Activated naive CD8-positive, alpha-beta T cell treated with anti-CD3 and anti-CD28 coated beads for 36 hours (primary cell): Measurements from ENCODE around the gene MACROD1. TPM values are rescaled to one million over a fixed set of nuclear protein-coding genes. Genes with fewer than 3 reads are reported as not detected.
"Not testable (repeated sequence)": the region's sequence is repeated elsewhere in the genome, so short reads cannot be mapped to it uniquely, and the experiment has no call there.

Experiments used
- DNase-seq: peaks from one replicate; pipeline ENCODE4 v3.0.0; 2021
- H3K27ac Mint-ChIP-seq: one replicate; pipeline ENCODE4 v1.8.0; 2022; ENCODE audit warnings: mild to moderate bottlenecking, moderate library complexity, mixed read lengths
- H3K27me3 Mint-ChIP-seq: one replicate; pipeline ENCODE4 v1.8.0; 2022; ENCODE audit warnings: mild to moderate bottlenecking, mixed read lengths
- H3K36me3 Mint-ChIP-seq: one replicate; pipeline ENCODE4 v1.8.0; 2021; ENCODE audit warnings: mild to moderate bottlenecking, mixed read lengths
- H3K4me1 Mint-ChIP-seq: one replicate; pipeline ENCODE4 v1.8.0; 2021; ENCODE audit warnings: mixed read lengths
- H3K4me3 Mint-ChIP-seq: one replicate; pipeline ENCODE4 v1.8.0; 2022; ENCODE audit warnings: mild to moderate bottlenecking, moderate library complexity, mixed read lengths
- H3K9me3 Mint-ChIP-seq: one replicate; pipeline ENCODE4 v1.8.0; 2022; ENCODE audit warnings: mixed read lengths
- total RNA-seq, 2 experiments: library from RNA; stranded (reverse); gene quantifications; one replicate each; pipeline ENCODE4 v1.2.3, GENCODE V29; 2021

The MACROD1 gene
- total RNA-seq, 2 experiments from 2014 or later, result 27.6 to 29.6 TPM

DNA sequence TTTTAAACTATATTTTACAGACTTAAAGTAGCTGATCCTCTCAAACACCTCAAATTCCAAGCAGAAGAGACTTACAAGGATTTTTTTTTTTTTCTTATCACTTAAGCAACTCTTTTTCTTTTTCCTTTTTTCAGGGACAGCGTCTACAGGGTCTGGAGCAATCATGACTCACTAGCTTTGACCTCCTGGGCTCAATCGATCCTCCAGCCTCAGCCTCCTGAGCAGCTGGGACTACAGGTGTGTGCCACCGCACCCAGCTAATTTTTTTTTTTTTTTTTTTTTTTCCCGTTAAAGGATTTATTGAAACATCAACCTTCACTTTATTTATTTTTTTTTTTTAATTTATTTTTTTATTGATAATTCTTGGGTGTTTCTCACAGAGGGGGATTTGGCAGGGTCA is 4.5 kb upstream of the MACROD1 start:
- H3K9me3 Mint-ChIP-seq, result peaks cover 3% of the 10 kb centered on the region
- no peak overlapping the region for H3K27ac Mint-ChIP-seq
- H3K36me3 Mint-ChIP-seq, result peaks cover 9% of the 10 kb centered on the region
- no peak overlapping the region for H3K4me3 Mint-ChIP-seq
- no peaks in the 10 kb centered on the region for H3K27me3 Mint-ChIP-seq
- H3K4me1 Mint-ChIP-seq, result peaks cover 4% of the 10 kb centered on the region
- no peak for DNase-seq

DNA sequence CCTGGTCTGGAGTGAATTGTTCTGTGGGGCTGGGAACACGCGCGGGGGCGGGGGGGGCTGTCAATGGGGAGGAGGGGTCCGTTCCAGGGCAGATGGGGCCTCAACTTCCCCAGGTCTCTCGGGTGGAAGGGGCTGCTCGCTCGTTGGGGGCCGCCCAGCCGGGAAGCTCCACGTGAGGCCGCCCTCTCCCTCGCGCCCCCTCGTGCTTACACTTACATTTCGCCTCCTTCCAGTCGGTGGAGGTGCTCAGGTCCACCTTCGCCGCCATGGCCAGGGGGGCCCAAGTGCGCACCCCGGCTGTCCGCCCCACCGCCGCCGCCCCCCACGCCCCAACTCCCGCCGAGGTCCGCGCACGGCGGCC is 452 bp downstream of the MACROD1 start:
- DNase-seq, result peak; percentile 38

DNA sequence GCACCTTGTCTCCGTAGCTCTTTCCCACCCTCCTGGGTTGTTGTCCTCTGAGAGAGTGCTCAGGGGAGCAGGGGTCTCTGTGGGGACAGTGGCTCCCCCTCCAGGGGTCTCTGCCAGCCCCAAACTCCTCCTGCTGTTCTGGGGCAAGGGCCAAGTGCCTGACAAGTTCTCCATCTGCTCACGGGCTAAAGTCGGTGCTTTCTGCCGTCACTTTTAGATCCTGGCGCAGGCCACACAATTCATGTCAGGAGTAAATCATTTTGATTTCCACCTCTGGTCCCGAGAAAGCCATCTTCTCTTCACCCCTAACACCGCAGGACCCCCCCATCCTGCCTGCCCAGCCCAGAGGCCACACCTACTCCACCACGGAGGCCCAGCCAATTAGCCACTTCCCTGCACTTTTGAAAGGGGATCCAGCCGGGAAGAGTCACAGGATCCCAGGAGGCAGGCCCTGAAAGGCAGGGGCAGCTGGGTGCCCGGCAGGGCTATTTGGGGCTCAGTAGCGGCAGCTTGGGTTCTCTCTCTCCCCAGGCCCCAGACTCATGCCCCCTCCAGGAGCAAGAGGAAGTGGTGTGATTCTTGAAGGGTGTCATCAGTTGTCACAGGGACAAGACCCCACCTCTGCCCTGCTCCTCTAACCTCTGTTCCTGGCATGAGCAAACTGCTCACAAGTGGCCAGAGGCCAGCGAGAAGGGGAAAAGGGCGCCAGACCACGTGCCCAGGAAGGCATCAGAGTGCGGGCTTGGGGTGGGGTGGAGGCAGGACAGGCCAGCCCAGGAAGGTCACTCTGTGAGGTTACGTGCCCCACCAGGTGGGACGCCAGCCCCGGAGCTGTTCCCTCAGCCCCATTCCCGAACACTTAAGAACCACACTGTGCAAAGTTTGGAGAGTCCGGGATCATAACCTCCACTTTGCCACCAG is 1.3 kb downstream of the MACROD1 start:
- Mint-ChIP-seq H3K27me3 (no peaks in the 10 kb centered on the region), H3K27ac (peak overlapping the region; percentile 79), H3K36me3 (peaks cover 13% of the 10 kb centered on the region), H3K4me3 (peak overlapping the region; percentile 87), H3K4me1 (peaks cover 11% of the 10 kb centered on the region), H3K9me3 (no peaks in the 10 kb centered on the region)
- no peak for DNase-seq

More for the DNA sequence above, 452 bp downstream of the MACROD1 start:
- peaks cover 13% of the 10 kb centered on the region for H3K36me3 Mint-ChIP-seq
- H3K27me3 Mint-ChIP-seq, result no peaks in the 10 kb centered on the region
- peaks cover 11% of the 10 kb centered on the region for H3K4me1 Mint-ChIP-seq
- peak overlapping the region; percentile 87 for H3K4me3 Mint-ChIP-seq
- H3K27ac Mint-ChIP-seq, result peak overlapping the region; percentile 79
- H3K9me3 Mint-ChIP-seq, result no peaks in the 10 kb centered on the region

DNA sequence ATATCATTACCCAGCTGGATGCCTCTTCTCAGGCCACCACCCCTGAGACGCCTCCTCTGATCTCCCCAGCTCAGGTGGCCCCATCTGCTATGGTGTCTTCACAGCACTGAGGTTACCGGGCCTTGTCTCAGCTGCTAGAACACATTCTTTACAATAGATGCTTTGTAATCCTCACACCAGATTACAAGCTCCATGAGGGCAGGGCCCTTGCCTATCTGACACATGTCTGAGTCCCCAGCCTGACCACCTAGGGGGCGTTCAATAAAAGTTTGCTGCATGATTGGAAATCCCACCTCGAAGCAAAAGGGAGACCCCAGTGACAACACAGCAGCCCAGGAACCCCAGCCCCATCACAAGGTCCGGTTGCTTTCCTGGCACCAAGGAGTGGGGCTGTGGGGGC is 2.0 kb downstream of the MACROD1 start:
- H3K4me3 Mint-ChIP-seq, result peak overlapping the region; percentile 4

DNA sequence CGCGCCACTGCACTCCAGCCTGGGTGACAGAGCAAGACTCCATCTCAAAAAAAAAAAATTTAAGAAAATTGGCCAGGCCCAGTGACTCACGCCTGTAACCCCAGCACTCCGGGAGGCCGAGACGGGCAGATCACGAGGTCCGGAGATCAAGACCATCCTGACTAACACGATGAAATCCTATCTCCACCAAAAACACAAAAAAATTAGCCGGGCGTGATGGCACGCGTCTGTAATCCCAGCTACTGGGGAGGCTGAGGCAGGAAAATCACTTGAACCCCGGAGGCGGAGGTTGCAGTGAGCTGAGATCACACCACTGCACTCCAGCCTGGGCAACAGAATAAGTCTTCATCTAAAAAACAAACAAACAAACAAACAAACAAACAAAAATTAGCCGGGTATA is 3.1 kb downstream of the MACROD1 start:
- H3K9me3 Mint-ChIP-seq, DNase-seq, H3K4me3 Mint-ChIP-seq, H3K27ac Mint-ChIP-seq, H3K27me3 Mint-ChIP-seq: not testable (repeated sequence)
- H3K4me1 Mint-ChIP-seq, result peaks cover 11% of the 10 kb centered on the region
- H3K36me3 Mint-ChIP-seq, result peaks cover 13% of the 10 kb centered on the region

More for the DNA sequence above, 2.0 kb downstream of the MACROD1 start:
- Mint-ChIP-seq H3K27ac (no peak overlapping the region), H3K36me3 (peaks cover 13% of the 10 kb centered on the region), H3K27me3 (no peaks in the 10 kb centered on the region), H3K4me1 (peaks cover 11% of the 10 kb centered on the region), H3K9me3 (no peaks in the 10 kb centered on the region)
- no peak for DNase-seq

DNA sequence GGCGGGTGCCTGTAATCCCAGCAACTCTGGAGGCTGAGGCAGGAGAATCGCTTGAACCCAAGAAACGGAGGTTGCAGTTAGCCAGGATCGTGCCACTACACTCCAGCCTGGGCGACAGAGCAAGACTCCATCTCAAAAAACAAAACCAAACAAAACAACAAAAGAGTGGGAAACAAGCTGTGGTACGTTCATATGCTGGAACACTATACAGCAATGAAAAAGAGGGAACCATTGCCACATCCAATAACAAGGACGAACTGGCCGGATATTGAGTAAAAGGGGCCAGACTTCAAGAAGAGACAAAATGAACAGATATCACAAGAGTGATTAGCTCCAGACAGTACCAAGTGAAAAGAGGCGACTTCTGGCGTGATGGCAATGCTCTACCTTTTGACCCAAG is 4.9 kb downstream of the MACROD1 start:
- no peak overlapping the region for H3K27ac Mint-ChIP-seq
- no peaks in the 10 kb centered on the region for H3K9me3 Mint-ChIP-seq
- peaks cover 6% of the 10 kb centered on the region for H3K4me1 Mint-ChIP-seq
- H3K4me3 Mint-ChIP-seq, result no peak overlapping the region
- H3K36me3 Mint-ChIP-seq, result peaks cover 11% of the 10 kb centered on the region
- no peaks in the 10 kb centered on the region for H3K27me3 Mint-ChIP-seq
- DNase-seq, result no peak

DNA sequence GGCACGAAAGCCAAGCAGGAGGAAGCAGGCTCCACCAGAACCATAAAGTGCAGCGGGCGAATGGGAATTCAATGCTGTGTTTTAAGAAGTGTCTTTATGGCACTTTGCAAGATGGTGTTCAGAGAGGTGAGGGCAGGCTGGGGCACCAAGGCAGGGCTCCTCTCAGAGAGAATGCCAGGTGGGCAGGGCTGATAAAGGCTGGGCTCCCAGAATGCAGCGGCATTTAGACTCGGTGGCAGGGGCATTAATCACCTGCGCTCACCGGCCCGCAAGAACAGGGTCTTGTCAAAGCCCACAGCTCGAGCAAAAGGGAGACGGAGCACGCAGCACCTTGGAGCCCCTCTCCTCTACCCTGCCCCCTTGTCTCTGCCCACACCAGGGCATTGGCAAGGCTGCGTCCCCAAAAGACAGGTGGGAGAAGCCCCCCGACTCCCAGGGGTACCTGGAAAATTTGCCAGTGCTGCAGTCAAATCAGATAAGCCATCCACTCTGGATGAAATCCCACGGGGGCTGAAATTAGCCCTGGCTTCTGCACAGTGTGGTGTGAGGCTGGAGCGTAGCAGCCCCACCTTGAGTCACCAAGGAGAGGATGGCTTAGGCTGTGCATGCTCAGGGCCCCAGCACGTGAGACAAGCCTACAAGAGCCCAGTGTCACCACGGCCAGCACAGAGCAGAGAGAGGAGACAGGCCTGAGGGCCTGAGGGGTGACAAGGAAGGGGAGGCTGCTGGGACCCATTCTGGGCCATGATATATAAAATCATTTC is 8.1 kb downstream of the MACROD1 start:
- Mint-ChIP-seq H3K27me3 (no peaks in the 10 kb centered on the region), H3K4me1 (peaks cover 3% of the 10 kb centered on the region), H3K4me3 (no peak overlapping the region), H3K36me3 (peaks cover 6% of the 10 kb centered on the region), H3K9me3 (no peaks in the 10 kb centered on the region), H3K27ac (no peak overlapping the region)
- no peak for DNase-seq

DNA sequence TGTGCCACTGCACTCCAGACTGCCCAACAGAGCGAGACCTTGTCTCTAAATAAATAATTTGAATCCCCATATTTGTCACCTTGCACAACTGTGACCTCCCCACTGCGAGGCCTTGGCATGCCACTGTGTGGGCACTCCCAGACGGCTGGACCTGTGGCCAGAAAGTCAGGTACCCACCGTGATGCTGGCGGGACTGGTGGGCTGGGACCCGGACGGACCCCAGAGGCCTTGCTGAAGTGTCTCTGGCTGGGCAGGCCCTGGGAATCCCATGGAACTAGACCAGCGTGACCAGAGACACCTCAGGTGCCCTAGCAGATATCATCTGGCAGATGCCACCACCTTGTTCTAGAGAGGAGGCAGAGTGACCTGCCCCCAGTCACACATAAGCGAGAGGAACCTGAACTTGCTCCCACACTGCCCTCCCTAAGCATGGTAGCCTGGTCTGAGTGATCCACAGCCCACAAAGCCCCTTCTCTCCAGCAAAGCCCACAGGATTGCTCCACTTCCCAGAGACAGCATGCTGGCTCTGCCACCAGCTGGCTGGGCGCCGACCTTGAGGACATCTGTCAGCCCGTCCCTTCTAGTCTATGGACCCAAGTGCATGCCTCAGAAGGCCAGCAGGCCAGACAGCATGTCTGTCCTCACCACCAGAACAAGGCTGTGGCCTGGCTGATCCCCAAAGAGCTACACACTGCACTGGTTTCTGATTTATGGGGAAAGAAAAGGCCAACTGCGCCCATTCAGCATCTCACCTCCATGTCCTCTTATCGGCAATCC is 9.5 kb downstream of the MACROD1 start:
- DNase-seq, result no peak
- Mint-ChIP-seq H3K27me3 (no peaks in the 10 kb centered on the region), H3K36me3 (peaks cover 6% of the 10 kb centered on the region), H3K4me3 (no peak overlapping the region), H3K27ac (no peak overlapping the region), H3K4me1 (peaks cover 3% of the 10 kb centered on the region), H3K9me3 (no peaks in the 10 kb centered on the region)

DNA sequence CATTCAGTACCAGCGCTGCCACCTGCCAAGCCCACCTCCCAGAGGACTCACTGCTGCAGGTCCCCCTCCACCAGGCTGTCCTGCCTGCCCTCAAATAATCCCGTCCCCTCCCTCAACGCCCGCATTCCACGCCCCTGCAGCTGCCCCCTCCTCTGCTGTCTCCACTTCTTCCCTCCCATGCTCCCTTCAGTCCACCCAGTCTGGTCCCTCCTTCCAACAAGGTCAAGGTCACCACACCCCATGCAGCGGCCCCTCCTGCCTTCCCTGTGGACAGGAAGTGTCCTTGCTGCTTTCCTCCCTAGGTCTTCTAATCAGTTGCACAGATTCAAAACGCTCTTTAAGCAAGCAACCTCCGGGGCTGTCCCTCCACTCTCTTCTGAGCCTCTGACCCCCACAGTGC is 12.1 kb downstream of the MACROD1 start:
- Mint-ChIP-seq H3K4me1 (peaks cover 3% of the 10 kb centered on the region), H3K36me3 (no peaks in the 10 kb centered on the region), H3K27me3 (no peaks in the 10 kb centered on the region), H3K27ac (no peak overlapping the region), H3K4me3 (no peak overlapping the region), H3K9me3 (no peaks in the 10 kb centered on the region)
- DNase-seq, result no peak

DNA sequence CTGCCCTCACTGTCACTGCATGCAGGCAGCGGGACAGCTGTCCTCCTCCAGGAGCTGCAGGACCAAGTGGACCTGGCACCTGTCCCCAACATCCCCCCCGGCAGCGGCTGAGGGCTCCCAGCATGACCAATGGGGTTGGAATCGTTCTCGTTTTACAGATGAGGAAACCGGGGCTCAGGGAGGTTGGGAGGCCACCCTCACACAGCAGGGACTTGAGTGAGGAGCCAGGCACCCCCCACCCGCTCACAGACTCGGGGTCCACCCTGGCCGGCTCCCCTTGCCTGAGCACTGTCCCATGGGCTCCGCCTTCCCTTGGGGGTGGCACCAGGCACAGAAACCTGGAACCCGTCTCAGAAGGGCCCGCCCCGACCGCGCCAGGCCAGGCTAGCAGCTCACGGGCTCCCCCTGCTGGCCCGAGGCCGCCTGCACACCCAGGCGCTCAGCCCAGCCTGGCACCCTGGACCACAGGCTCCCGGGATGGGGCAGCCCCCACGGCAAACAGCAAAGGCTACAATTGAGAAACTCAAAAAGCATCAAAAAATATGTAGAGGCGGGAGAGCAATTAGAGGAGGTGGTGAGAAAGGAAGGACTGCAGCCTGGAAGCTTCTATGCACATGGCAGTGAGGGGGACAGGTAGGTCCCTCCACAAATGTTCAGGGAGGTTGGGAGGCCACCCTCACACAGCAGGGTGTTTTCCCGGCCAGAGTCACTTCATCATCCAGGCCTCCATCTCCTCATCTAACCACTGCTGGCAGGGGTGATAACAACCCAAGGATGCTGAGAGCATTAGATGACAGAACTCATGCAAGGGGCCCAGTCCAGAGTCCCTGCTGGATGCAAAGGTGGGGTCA is 12.8 kb downstream of the MACROD1 start:
- Mint-ChIP-seq H3K9me3 (no peaks in the 10 kb centered on the region), H3K4me3 (no peak overlapping the region), H3K4me1 (peaks cover 5% of the 10 kb centered on the region), H3K36me3 (no peaks in the 10 kb centered on the region), H3K27me3 (no peaks in the 10 kb centered on the region), H3K27ac (no peak overlapping the region)
- DNase-seq, result peak; percentile 75

DNA sequence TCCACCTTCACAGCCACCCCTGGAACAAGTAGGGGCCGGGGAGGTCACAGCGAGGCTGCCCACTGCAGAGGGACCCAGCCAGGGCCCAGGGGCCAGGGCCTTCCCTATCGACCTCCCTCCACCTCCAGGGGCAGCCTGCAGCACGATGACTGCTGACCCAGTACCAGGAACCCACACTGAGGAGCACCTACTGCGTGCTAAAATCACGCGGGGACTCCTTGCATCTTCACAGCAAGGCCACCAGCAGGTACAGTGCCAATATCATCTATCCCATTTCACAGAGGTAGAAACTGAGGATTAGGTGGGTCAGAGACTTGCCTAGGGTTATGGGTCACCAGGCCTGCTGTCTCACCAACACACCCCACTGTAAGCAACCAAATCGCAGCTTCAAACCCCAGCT is 14.6 kb downstream of the MACROD1 start:
- H3K4me1 Mint-ChIP-seq, result peaks cover 5% of the 10 kb centered on the region

DNA sequence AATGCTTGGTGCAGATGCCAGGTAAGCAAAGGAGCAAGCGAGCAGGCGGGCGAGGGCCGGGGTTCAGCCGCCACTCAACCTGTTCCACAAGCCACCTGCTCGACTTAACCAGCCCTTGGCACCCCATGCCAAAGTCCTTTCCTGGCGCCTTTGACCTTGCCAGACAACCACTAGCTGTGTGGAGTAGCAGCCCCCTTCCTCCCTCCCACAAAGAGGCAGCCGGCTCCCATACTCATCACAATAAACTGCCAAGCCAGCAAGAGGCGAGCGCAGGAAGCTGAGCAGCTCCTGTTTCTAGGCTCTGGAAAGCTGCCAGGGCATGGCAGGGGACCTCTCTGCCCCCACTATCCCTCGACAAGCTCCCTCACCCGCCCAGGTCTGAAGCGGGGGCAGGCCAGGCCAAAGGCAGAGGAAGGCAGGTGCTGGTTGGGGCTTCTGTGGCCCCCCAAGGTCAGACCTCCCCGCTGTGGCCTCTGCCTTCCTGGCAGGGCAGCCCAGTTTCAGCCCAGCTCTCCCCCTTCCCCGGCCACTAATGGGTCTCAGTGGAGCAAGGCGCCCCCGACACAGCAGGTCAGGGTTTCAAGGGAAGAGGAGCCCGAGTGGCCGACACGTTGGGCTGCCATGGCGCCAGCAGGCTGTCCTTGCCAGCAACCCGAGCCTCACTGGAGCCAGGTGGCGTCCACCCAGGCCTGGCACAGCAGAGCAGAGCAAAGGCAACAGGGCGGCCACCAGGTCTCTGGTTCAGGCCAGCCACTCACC is 15.3 kb downstream of the MACROD1 start:
- no peak for DNase-seq
- Mint-ChIP-seq H3K4me1 (peaks cover 5% of the 10 kb centered on the region), H3K9me3 (no peaks in the 10 kb centered on the region)

More for the DNA sequence above, 14.6 kb downstream of the MACROD1 start:
- no peaks in the 10 kb centered on the region for H3K36me3 Mint-ChIP-seq
- DNase-seq, result no peak
- no peak overlapping the region for H3K4me3 Mint-ChIP-seq
- no peaks in the 10 kb centered on the region for H3K9me3 Mint-ChIP-seq
- H3K27me3 Mint-ChIP-seq, result no peaks in the 10 kb centered on the region
- no peak overlapping the region for H3K27ac Mint-ChIP-seq

DNA sequence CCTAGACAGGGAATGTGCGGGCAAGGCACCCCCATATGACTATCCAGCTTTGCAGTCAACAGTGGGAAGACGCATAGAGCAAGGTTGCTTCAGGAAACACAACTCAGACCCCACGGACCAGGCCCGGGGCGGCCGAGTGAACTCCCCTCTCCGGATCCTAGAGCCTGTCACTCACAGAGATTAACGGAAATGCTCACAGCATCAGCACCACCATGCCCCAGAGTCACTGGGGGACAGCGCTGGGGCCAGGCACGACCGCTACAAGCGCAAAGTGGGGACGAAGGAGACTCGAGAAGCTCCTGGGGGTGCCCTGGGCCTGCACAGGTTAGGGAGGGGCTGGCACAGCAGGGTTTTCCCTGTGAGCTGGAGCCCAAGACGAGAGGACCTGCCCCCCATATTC is 15.9 kb downstream of the MACROD1 start:
- peaks cover 5% of the 10 kb centered on the region for H3K4me1 Mint-ChIP-seq
- H3K27me3 Mint-ChIP-seq, result no peaks in the 10 kb centered on the region
- no peak for DNase-seq
- H3K27ac Mint-ChIP-seq, result no peak overlapping the region
- H3K4me3 Mint-ChIP-seq, result no peak overlapping the region
- no peaks in the 10 kb centered on the region for H3K36me3 Mint-ChIP-seq
- no peaks in the 10 kb centered on the region for H3K9me3 Mint-ChIP-seq

More for the DNA sequence above, 15.3 kb downstream of the MACROD1 start:
- Mint-ChIP-seq H3K4me3 (no peak overlapping the region), H3K27me3 (no peaks in the 10 kb centered on the region), H3K36me3 (no peaks in the 10 kb centered on the region), H3K27ac (no peak overlapping the region)
